HepG2 (cell line): ENCODE results near the gene PIK3R4. TPM values are rescaled to one million over a fixed set of nuclear protein-coding genes. Genes with fewer than 3 reads are reported as not detected.

Experiments used
- ATAC-seq: fragments of 200-7000 bp; cut with Tn5 transposase; 3 replicates; pipeline ENCODE4 v1.9.1; 2020; ENCODE audit warnings: mild to moderate bottlenecking, moderate library complexity
- BruUV-seq: library from RNA; stranded (reverse); fragments of 400-500 nt; replicated peaks from 2 replicates; lab custom pipeline; 2021; lab: Mats Ljungman, UMichigan
- CTCF ChIA-PET: fragments of 300-600 bp; formaldehyde crosslinking; extraction: SDS; loops from one replicate; lab custom pipeline; 2021; ENCODE audit warnings: low total read pairs, inconsistent platforms, low intra/inter-chr PET ratio; lab: Yijun Ruan, JAX
- POLR2A ChIA-PET: fragments of 350-600 bp; sonication (Branson Sonifier 250); formaldehyde crosslinking; loops from one replicate; lab custom pipeline; 2020; ENCODE audit warnings: antibody characterized with exemption, inconsistent platforms; lab: Yijun Ruan, JAX
- DNase-seq: peaks from one replicate; pipeline ENCODE4 v3.0.0-alpha.2; 2015; ENCODE audit warnings: low spot score
- FAIRE-seq: peaks from 3 replicates; lab custom pipeline; 2011; peaks lifted over from hg19 to GRCh38; lab: Jason Lieb, UNC
- H2AFZ ChIP-seq: one replicate; pipeline ENCODE4 v1.6.1; 2011; ENCODE audit warnings: low read length, inconsistent platforms
- H3K27ac ChIP-seq: fragments of 300-600 bp; 3 replicates; pipeline ENCODE4 v1.8.0; 2011; ENCODE audit warnings: mixed run types, mild to moderate bottlenecking, mixed read lengths, low read length, inconsistent platforms; ENCODE audit not compliant: insufficient read depth; ENCODE audit errors: extremely low read length
- H3K27me3 ChIP-seq, 2 experiments: fragments of 200-600 bp in 1 of 2; 2 replicates in 1 of 2; 3 replicates in 1 of 2; pipeline versions ENCODE4 v1.6.0 to v1.8.0; 2011; ENCODE audit warnings: low read length in 2 of 2, mild to moderate bottlenecking in 2 of 2, moderate library complexity in 2 of 2, inconsistent platforms in 1 of 2; ENCODE audit not compliant: insufficient read depth in 2 of 2, control insufficient read depth in 1 of 2
- H3K36me3 ChIP-seq, 2 experiments: fragments of 200-600 bp in 1 of 2; replicated peaks in 1 of 2; 2 replicates in 1 of 2; 3 replicates in 1 of 2; pipeline versions ENCODE4 v1.5.1 to v1.8.0; 2011; ENCODE audit warnings: low read length in 2 of 2, inconsistent platforms in 1 of 2; ENCODE audit not compliant: insufficient read depth in 2 of 2, control insufficient read depth in 1 of 2
- H3K4me1 ChIP-seq: 2 replicates; pipeline ENCODE4 v1.5.1; 2012; ENCODE audit warnings: low read length, inconsistent platforms; ENCODE audit not compliant: insufficient read depth
- H3K4me2 ChIP-seq: 2 replicates; pipeline ENCODE4 v1.6.0; 2011; ENCODE audit warnings: low read depth, low read length, inconsistent platforms
- H3K4me3 ChIP-seq, 3 experiments: fragments of 200-600 bp in 1 of 3; sonication (generic), shearing (Covaris generic) in 1 of 3; replicated peaks in 1 of 3; 2 replicates each; pipeline ENCODE4 v1.5.1; 2011 to 2016; ENCODE audit warnings: low read length in 3 of 3, inconsistent platforms in 2 of 3, low read depth in 2 of 3, mild to moderate bottlenecking in 2 of 3, control low read depth in 1 of 3, mixed read lengths in 1 of 3; ENCODE audit not compliant: insufficient read depth in 1 of 3
- H3K79me2 ChIP-seq: one replicate; pipeline ENCODE4 v1.6.1; 2011; ENCODE audit warnings: low read length, inconsistent platforms; ENCODE audit not compliant: insufficient read depth
- H3K9ac ChIP-seq: 2 replicates; pipeline ENCODE4 v1.6.0; 2011; ENCODE audit warnings: mild to moderate bottlenecking, low read depth, low read length, inconsistent platforms; ENCODE audit not compliant: insufficient read depth
- H3K9me3 ChIP-seq: 2 replicates; pipeline ENCODE4 v1.5.1; 2012; ENCODE audit warnings: mild to moderate bottlenecking, low read length
- H4K20me1 ChIP-seq: 2 replicates; pipeline ENCODE4 v1.6.0; 2011; ENCODE audit warnings: inconsistent platforms, mild to moderate bottlenecking, low read length, moderate library complexity; ENCODE audit not compliant: insufficient read depth
- JUNB ChIP-seq: sonication (generic); formaldehyde crosslinking; IDR thresholded peaks from 2 replicates; pipeline ENCODE4 v1.8.0; 2022; ENCODE audit warnings: missing genetic modification reagents, mild to moderate bottlenecking, borderline replicate concordance
- KDM1A ChIP-seq: IDR thresholded peaks from 2 replicates; pipeline ENCODE4 v1.6.1; 2016; ENCODE audit warnings: missing compliant biosample characterization
- PHF21A ChIP-seq: sonication (generic); formaldehyde crosslinking; IDR thresholded peaks from 2 replicates; pipeline ENCODE4 v1.5.0; 2020; ENCODE audit warnings: mild to moderate bottlenecking, missing genetic modification reagents
- TCF7L2 ChIP-seq: IDR thresholded peaks from 2 replicates; pipeline ENCODE4 v1.6.1; 2011; ENCODE audit warnings: mild to moderate bottlenecking, low read depth, low read length, moderate library complexity
- ZFX ChIP-seq: sonication (generic); formaldehyde crosslinking; IDR thresholded peaks from 2 replicates; pipeline ENCODE4 v1.4.0; 2020; ENCODE audit warnings: mild to moderate bottlenecking, low read depth, missing genetic modification reagents, moderate library complexity
- ZNF263 ChIP-seq: sonication (generic); formaldehyde crosslinking; IDR thresholded peaks from 2 replicates; pipeline ENCODE4 v1.4.0; 2020; ENCODE audit warnings: missing genetic modification reagents
- ZNF350 ChIP-seq: sonication (generic); formaldehyde crosslinking; IDR thresholded peaks from 2 replicates; pipeline ENCODE4 v1.4.0; 2020; ENCODE audit warnings: mild to moderate bottlenecking, low read depth, missing genetic modification reagents, borderline replicate concordance
- ZNF543 ChIP-seq: sonication (generic); formaldehyde crosslinking; IDR thresholded peaks from 2 replicates; pipeline ENCODE4 v1.4.0; 2020; ENCODE audit warnings: mild to moderate bottlenecking, missing genetic modification reagents
- ZNF550 ChIP-seq: sonication (generic); formaldehyde crosslinking; IDR thresholded peaks from 2 replicates; pipeline ENCODE4 v1.4.0; 2020; ENCODE audit warnings: mild to moderate bottlenecking, missing genetic modification reagents, borderline replicate concordance
- in situ Hi-C: cut with HindIII; loops from 2 replicates; pipeline ENCODE4 v1.10.0; 2017; ENCODE audit warnings: low pct_unique_long_range_greater_than_20kb; ENCODE audit not compliant: extremely low pct_ligation_motif_present
- intact Hi-C: fragments of 100-400 bp; cut with micrococcal nuclease; formaldehyde crosslinking; loops from one replicate; pipeline ENCODE4 v1.10.0; 2022; ENCODE audit not compliant: unreplicated experiment
- polyA plus RNA-seq, 8 experiments: library from polyadenylated mRNA; depleted of rRNA in 3 of 8; stranded (reverse) in 7 of 8; unstranded in 1 of 8; fragments of >200 nt; fragmentation: Illumina TruSeq in 4 of 8; extraction: Trizol in 4 of 8; gene quantifications; 2 replicates each; pipeline versions ENCODE4 v1.2.1 to v1.2.3, GENCODE V29; 2011 to 2016; ENCODE audit warnings: low read depth in 4 of 8, missing spikeins in 1 of 8, mixed read lengths in 1 of 8; ENCODE audit not compliant: insufficient read depth in 1 of 8
- total RNA-seq, 5 experiments: library from RNA; depleted of rRNA; stranded (reverse); fragments of >200 nt; fragmentation: Illumina TruSeq; extraction: Trizol; gene quantifications; 2 replicates each; pipeline ENCODE4 v1.2.3, GENCODE V29; 2016; ENCODE audit warnings: low read depth in 1 of 5
- TF ChIP-seq, protein P1 (sequence below): sonication (generic); formaldehyde crosslinking; conservative IDR thresholded peaks from 2 replicates; pipeline ENCODE4 v1.4.0; 2020; ENCODE audit warnings: missing genetic modification reagents
- TF ChIP-seq, protein P2 (sequence below): sonication (generic); formaldehyde crosslinking; IDR thresholded peaks from 2 replicates; pipeline ENCODE4 v1.4.0; 2020; ENCODE audit warnings: low read depth, missing genetic modification reagents
- TF ChIP-seq, protein P3 (sequence below): sonication (generic); formaldehyde crosslinking; IDR thresholded peaks from 2 replicates; pipeline ENCODE4 v1.4.0; 2020; ENCODE audit warnings: missing genetic modification reagents, mild to moderate bottlenecking, borderline replicate concordance

The PIK3R4 gene
- total and polyA plus RNA-seq, 2 of the 13 experiments (the other 11 are each of a cell fraction or from before 2014, with no cell fraction given) = 22.4 to 26.0 TPM

DNA sequence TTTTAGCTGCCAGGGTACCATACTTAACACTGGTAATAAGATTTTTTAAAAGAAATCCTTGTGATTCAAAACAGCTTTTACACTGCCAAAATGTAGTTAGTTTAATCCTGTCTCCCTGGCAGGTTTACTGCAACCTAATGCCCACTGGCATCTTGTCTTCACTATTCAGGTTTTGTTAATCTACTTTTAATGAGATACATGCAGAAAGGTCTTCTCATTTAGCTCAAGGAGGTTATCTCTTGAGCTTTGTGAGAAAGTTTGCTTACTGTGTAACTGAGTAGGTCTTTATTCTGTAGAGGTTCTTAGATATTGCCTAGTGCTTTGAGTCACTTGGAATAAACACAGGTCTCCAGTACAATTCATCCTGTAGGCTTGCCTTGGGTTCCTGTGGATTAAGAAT is 110.7 kb downstream of the PIK3R4 start:
- Histone ChIP-seq H3K9me3 (no peaks in the 10 kb centered on the region), H4K20me1 (no peaks in the 10 kb centered on the region), H3K9ac (no peak overlapping the region), H3K4me2 (no peak overlapping the region), H3K27me3 (no peaks in the 10 kb centered on the region), H3K79me2 (no peaks in the 10 kb centered on the region), H3K36me3 (no peaks in the 10 kb centered on the region), H2AFZ (no peak overlapping the region), H3K4me1 (no peaks in the 10 kb centered on the region), H3K4me3 (no peak overlapping the region), H3K27ac (no peak overlapping the region)
- no TSS peak for BruUV-seq
- FAIRE-seq = no peak
- TF ChIP-seq ZNF543 = no peak
- TF ChIP-seq, protein P1, sequence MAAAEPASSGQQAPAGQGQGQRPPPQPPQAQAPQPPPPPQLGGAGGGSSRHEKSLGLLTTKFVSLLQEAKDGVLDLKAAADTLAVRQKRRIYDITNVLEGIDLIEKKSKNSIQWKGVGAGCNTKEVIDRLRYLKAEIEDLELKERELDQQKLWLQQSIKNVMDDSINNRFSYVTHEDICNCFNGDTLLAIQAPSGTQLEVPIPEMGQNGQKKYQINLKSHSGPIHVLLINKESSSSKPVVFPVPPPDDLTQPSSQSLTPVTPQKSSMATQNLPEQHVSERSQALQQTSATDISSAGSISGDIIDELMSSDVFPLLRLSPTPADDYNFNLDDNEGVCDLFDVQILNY (CRISPR knock-in tag) = no peak
- no peak for TF ChIP-seq ZNF350 (CRISPR knock-in tag)
- no peak for TF ChIP-seq KDM1A (CRISPR knock-in tag)
- TF ChIP-seq, protein P2, sequence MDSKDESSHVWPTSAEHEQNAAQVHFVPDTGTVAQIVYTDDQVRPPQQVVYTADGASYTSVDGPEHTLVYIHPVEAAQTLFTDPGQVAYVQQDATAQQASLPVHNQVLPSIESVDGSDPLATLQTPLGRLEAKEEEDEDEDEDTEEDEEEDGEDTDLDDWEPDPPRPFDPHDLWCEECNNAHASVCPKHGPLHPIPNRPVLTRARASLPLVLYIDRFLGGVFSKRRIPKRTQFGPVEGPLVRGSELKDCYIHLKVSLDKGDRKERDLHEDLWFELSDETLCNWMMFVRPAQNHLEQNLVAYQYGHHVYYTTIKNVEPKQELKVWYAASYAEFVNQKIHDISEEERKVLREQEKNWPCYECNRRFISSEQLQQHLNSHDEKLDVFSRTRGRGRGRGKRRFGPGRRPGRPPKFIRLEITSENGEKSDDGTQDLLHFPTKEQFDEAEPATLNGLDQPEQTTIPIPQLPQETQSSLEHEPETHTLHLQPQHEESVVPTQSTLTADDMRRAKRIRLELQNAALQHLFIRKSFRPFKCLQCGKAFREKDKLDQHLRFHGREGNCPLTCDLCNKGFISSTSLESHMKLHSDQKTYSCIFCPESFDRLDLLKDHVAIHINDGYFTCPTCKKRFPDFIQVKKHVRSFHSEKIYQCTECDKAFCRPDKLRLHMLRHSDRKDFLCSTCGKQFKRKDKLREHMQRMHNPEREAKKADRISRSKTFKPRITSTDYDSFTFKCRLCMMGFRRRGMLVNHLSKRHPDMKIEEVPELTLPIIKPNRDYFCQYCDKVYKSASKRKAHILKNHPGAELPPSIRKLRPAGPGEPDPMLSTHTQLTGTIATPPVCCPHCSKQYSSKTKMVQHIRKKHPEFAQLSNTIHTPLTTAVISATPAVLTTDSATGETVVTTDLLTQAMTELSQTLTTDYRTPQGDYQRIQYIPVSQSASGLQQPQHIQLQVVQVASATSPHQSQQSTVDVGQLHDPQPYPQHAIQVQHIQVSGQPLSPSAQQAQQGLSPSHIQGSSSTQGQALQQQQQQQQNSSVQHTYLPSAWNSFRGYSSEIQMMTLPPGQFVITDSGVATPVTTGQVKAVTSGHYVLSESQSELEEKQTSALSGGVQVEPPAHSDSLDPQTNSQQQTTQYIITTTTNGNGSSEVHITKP = no peak
- no peak for TF ChIP-seq ZNF550 (CRISPR knock-in tag)
- no peak for TF ChIP-seq ZNF263
- TF ChIP-seq PHF21A (CRISPR knock-in tag) = no peak
- TF ChIP-seq JUNB (CRISPR knock-in tag) = no peak
- no peak for TF ChIP-seq ZFX (CRISPR knock-in tag)
- no peak for TF ChIP-seq TCF7L2
- TF ChIP-seq, protein P3, sequence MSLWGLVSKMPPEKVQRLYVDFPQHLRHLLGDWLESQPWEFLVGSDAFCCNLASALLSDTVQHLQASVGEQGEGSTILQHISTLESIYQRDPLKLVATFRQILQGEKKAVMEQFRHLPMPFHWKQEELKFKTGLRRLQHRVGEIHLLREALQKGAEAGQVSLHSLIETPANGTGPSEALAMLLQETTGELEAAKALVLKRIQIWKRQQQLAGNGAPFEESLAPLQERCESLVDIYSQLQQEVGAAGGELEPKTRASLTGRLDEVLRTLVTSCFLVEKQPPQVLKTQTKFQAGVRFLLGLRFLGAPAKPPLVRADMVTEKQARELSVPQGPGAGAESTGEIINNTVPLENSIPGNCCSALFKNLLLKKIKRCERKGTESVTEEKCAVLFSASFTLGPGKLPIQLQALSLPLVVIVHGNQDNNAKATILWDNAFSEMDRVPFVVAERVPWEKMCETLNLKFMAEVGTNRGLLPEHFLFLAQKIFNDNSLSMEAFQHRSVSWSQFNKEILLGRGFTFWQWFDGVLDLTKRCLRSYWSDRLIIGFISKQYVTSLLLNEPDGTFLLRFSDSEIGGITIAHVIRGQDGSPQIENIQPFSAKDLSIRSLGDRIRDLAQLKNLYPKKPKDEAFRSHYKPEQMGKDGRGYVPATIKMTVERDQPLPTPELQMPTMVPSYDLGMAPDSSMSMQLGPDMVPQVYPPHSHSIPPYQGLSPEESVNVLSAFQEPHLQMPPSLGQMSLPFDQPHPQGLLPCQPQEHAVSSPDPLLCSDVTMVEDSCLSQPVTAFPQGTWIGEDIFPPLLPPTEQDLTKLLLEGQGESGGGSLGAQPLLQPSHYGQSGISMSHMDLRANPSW (CRISPR knock-in tag) = no peak
- intact Hi-C loops = no loop called here
- ChIA-PET CTCF (no interaction called here), POLR2A (no interaction called here)
- in situ Hi-C loops = no loop called here
- ATAC-seq = no peak
- no peak for DNase-seq
